ENCODE results near the gene HPS1.

DNA sequence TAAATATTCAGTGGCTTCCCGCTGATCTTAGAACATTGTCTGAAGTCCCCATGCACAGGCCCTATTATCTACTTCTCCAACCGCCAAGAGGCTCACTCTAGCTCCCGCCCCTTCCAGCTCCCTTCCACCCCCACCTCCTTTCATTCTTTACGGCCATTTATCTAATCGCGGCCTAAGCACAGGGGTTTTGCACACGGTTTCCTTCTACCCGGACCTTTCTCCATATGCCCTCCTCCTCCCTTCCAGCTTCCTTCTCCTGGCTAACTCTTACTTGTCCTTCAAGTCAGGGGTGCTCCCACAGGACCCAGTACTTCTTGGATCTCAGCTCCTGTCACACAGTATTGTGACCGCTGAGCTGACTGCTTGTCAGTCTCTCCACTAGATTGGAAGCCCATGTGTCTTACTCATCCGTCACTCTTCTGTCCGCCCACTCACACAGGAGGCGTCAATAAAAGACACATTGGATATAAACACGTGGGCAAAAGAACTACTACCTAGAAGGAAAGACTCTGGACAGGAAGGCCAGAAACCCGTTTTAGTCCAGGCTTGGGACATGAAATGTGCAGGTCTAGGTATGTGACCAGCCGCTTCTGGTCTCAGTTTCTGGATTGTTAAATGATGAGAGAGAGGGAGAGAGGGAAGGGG lies 20.2 kb upstream of the HPS1 start:
- TF ChIP-seq, protein P1, sequence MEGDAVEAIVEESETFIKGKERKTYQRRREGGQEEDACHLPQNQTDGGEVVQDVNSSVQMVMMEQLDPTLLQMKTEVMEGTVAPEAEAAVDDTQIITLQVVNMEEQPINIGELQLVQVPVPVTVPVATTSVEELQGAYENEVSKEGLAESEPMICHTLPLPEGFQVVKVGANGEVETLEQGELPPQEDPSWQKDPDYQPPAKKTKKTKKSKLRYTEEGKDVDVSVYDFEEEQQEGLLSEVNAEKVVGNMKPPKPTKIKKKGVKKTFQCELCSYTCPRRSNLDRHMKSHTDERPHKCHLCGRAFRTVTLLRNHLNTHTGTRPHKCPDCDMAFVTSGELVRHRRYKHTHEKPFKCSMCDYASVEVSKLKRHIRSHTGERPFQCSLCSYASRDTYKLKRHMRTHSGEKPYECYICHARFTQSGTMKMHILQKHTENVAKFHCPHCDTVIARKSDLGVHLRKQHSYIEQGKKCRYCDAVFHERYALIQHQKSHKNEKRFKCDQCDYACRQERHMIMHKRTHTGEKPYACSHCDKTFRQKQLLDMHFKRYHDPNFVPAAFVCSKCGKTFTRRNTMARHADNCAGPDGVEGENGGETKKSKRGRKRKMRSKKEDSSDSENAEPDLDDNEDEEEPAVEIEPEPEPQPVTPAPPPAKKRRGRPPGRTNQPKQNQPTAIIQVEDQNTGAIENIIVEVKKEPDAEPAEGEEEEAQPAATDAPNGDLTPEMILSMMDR (conservative IDR thresholded peaks at IDR 0.05), result no peak
- TF ChIP-seq ZFX (IDR thresholded peaks at IDR 0.05), result no peak

All from C4-2B (cell line).